Psoas muscle (tissue), 8 donors: ENCODE data around the gene ENO3. TPM values are rescaled to one million over a fixed set of nuclear protein-coding genes. Genes with fewer than 3 reads are reported as not detected.

ENCODE experiments used
- ATAC-seq, 4 donors: fragments of 200-7000 bp; cut with Tn5 transposase; one replicate each; pipeline ENCODE4 v1.9.1; 2020; ENCODE audit warnings: moderate library complexity in 3 of 4, mild to moderate bottlenecking in 2 of 4
- DNase-seq, 2 donors: peaks; one replicate each; pipeline ENCODE4 v3.0.0-alpha.2; 2020
- H3K27ac ChIP-seq: fragments of 200-600 bp; one replicate; pipeline ENCODE4 v1.8.0; 2022
- H3K27me3 ChIP-seq, 3 donors: fragments of 200-600 bp in 1 of 3; one replicate each; pipeline versions ENCODE4 v1.6.1 to v1.8.0; 2013 to 2022; ENCODE audit warnings: low read length in 2 of 3, mild to moderate bottlenecking in 2 of 3, moderate library complexity in 1 of 3; ENCODE audit not compliant: insufficient read depth in 3 of 3
- H3K36me3 ChIP-seq, 2 donors: fragments of 200-600 bp in 1 of 2; one replicate each; pipeline versions ENCODE4 v1.6.1 to v1.8.0; 2013 to 2022; ENCODE audit warnings: low read depth in 1 of 2, mild to moderate bottlenecking in 1 of 2, moderate library complexity in 1 of 2; ENCODE audit not compliant: insufficient read depth in 1 of 2
- H3K4me1 ChIP-seq: fragments of 200-600 bp; one replicate; pipeline ENCODE4 v1.8.0; 2022
- H3K4me3 ChIP-seq: fragments of 200-600 bp; one replicate; pipeline ENCODE4 v1.8.0; 2022; ENCODE audit warnings: mild to moderate bottlenecking
- H3K9me3 ChIP-seq: fragments of 200-600 bp; one replicate; pipeline ENCODE4 v1.8.0; 2022
- CTCF ChIP-seq: fragments of 200-600 bp; IDR thresholded peaks from one replicate; pipeline ENCODE4 v1.8.0; 2022; ENCODE audit warnings: antibody characterized with exemption
- WGBS, 3 donors: extraction: QIAGEN DNeasy Blood & Tissue Kit; methylation state at CpG; one replicate each; pipeline versions ENCODE4 v1.1.6 to v1.1.7; 2013; 5-methylcytosine and 5-hydroxymethylcytosine counted together
- intact Hi-C, 2 donors: fragments of 100-400 bp; cut with DNase I; formaldehyde crosslinking; loops; one replicate each; pipeline versions ENCODE4 v1.11.0 to v1.14.2; 2022
- polyA plus RNA-seq, 3 donors: library from polyadenylated mRNA; stranded (reverse); fragments of 200-250 nt; gene quantifications; one replicate each; pipeline ENCODE4 v1.2.3, GENCODE V29; 2013
- total RNA-seq, 4 donors: library from RNA; stranded (reverse); fragmentation: NEBNext Ultra II Directional in 2 of 4; extraction: Animal tissue kit (Norgen Biotek cat#: 25700) in 2 of 4; gene quantifications; one replicate each; pipeline versions ENCODE4 v1.2.1 to v1.2.4, GENCODE V29; 2021 to 2023
- donor health status: healthy with polysubstance abuse.
- donor health status: DM: no; HTN: no; CAD: no; lungs with moderate emphysema.
- donor health status: Bipolar disorder and iron deficiency.
- donor health status: healthy.
- donor health status: DM: yes; HTN: yes; CAD: no.
- donor health status: DM: no; HTN: no; CAD: no.
- donor health status: DM: no; HTN: no; CAD: no.
- donor health status: DM: yes; HTN: yes; CAD: no.

The ENO3 gene
- total and polyA plus RNA-seq, 7 donors = 1,126 to 5,696 (median 2,679) TPM

- no peak for ATAC-seq
- no peak for DNase-seq
- Histone ChIP-seq H3K4me3 (no peak overlapping the region), H3K27ac (peak overlapping the region; percentile 93), H3K4me1 (peaks cover 49% of the 10 kb centered on the region), H3K9me3 (no peaks in the 10 kb centered on the region), H3K27me3 (no peaks in the 10 kb centered on the region), H3K36me3 (peaks cover 0 to 55% of the 10 kb centered on the region in 2 donors)
- WGBS, 3 donors = 65 to 85% (median 80%) methylated on average over 16 of the region's 16 CpGs
- no peak for TF ChIP-seq CTCF
- intact Hi-C loops = no loop called here
These were observed 18.7 kb downstream of the ENO3 start for GRCh38 chr17:4969551-4970173.

GRCh38 chr17:4970273-4970672, 19.4 kb downstream of the ENO3 start:
- no peaks in the 10 kb centered on the region for H3K27me3 ChIP-seq
- intact Hi-C loops = no loop called here
- DNase-seq (no peak), ATAC-seq (no peak)
- H3K36me3 ChIP-seq = peaks cover 0 to 60% of the 10 kb centered on the region in 2 donors
- 59 to 69% (median 61%) methylated on average over 8 of the region's 8 CpGs for WGBS, 3 donors
- no peak for TF ChIP-seq CTCF
- peaks cover 51% of the 10 kb centered on the region for H3K4me1 ChIP-seq
- H3K9me3 ChIP-seq = no peaks in the 10 kb centered on the region
- no peak overlapping the region for H3K4me3 ChIP-seq
- peak overlapping the region; percentile 93 for H3K27ac ChIP-seq

GRCh38 chr17:4971826-4972225, 20.9 kb downstream of the ENO3 start:
- intact Hi-C loops = no loop called here
- peak overlapping the region; percentile 86 for H3K27ac ChIP-seq
- 63 to 78% (median 65%) methylated on average over 6 of the region's 6 CpGs for WGBS, 3 donors
- no peaks in the 10 kb centered on the region for H3K27me3 ChIP-seq
- ATAC-seq (no peak), DNase-seq (no peak)
- H3K9me3 ChIP-seq = no peaks in the 10 kb centered on the region
- TF ChIP-seq CTCF = no peak
- H3K36me3 ChIP-seq = peaks cover 0 to 75% of the 10 kb centered on the region in 2 donors
- peaks cover 43% of the 10 kb centered on the region for H3K4me1 ChIP-seq
- no peak overlapping the region for H3K4me3 ChIP-seq

- intact Hi-C loops = no loop called here
- H3K27ac ChIP-seq = peak overlapping the region; percentile 86
- peaks cover 4 to 80% of the 10 kb centered on the region in 2 donors for H3K36me3 ChIP-seq
- peaks cover 43% of the 10 kb centered on the region for H3K4me1 ChIP-seq
- 74 to 89% (median 77%) methylated on average over 8 to 12 of the region's 12 CpGs for WGBS, 3 donors
- no peak overlapping the region for H3K4me3 ChIP-seq
- H3K9me3 ChIP-seq = no peaks in the 10 kb centered on the region
- no peaks in the 10 kb centered on the region for H3K27me3 ChIP-seq
- DNase-seq (no peak), ATAC-seq (no peak)
- TF ChIP-seq CTCF = no peak
These were observed 21.4 kb downstream of the ENO3 start for GRCh38 chr17:4972322-4972721.

- H3K27ac ChIP-seq = peak overlapping the region; percentile 86
- peak overlapping the region; percentile 22 for H3K4me3 ChIP-seq
- peak in 1 of 2 donors; percentile 72 for DNase-seq
- intact Hi-C loops = no loop called here
- peak in 1 of 4 donors; percentile 9 for ATAC-seq
- H3K36me3 ChIP-seq = peaks cover 8 to 84% of the 10 kb centered on the region in 2 donors
- 43 to 65% (median 45%) methylated on average over 10 to 12 of the region's 12 CpGs for WGBS, 3 donors
- no peak for TF ChIP-seq CTCF
- no peaks in the 10 kb centered on the region for H3K27me3 ChIP-seq
- peaks cover 43% of the 10 kb centered on the region for H3K4me1 ChIP-seq
- no peaks in the 10 kb centered on the region for H3K9me3 ChIP-seq
These were observed 21.8 kb downstream of the ENO3 start for GRCh38 chr17:4972752-4973151.
